GM21529 (cell line): ENCODE results near the gene AQP12A.
"Not testable (repeated sequence)": the region's sequence is repeated elsewhere in the genome, so short reads cannot be mapped to it uniquely, and the experiment has no call there.

ENCODE experiments used
- ATAC-seq: cut with Tn5 transposase; IDR thresholded peaks from one replicate; pipeline ENCODE4 v1.9.1; 2021; ENCODE audit not compliant: unreplicated experiment

AQP12A gene

DNA sequence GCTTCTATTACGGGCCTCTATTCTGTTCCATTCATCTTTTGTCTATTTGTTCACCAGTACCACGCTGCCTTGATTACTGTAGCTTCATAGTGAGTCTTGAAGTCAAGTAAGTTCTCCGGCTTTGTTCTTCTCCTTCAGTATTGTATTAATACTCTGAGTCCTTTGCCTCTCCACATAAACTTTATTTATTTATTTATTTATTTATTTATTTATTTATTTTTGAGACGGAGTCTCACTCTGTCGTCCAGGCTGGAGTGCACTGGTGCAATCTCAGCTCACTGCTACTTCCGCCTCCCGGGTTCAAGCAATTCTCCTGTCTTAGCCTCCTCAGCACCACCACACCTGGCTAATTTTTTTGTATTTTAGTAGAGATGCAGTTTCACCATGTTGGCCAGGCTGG is 31.8 kb upstream of the AQP12A start:
- ATAC-seq = not testable (repeated sequence)

DNA sequence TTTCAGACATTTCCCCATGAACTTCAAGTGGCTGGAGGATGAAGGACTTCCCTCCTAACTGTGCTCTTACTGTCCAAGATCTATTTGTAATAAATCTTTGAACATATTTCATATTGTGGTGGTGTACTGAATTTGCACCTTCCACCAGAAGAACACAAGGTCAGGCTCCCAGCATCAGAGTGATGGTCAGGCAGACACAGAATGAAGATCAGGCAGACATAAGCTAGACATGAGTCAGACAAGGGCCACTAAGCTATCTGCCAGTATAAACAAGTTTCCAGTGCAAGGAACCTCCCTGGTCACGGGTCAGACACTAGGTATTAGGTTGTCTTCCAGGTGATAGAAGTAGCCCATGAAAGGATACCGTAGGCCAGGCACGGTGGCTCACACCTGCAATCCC is 29.0 kb upstream of the AQP12A start:
- ATAC-seq = no peak

- no peak for ATAC-seq
Observed at GRCh38 chr2:240663546-240664190, 28.0 kb upstream of the AQP12A start.

GRCh38 chr2:240664622-240665021 is 27.0 kb upstream of the AQP12A start:
- no peak for ATAC-seq

GRCh38 chr2:240670402-240670801 is 21.3 kb upstream of the AQP12A start:
- no peak for ATAC-seq

DNA sequence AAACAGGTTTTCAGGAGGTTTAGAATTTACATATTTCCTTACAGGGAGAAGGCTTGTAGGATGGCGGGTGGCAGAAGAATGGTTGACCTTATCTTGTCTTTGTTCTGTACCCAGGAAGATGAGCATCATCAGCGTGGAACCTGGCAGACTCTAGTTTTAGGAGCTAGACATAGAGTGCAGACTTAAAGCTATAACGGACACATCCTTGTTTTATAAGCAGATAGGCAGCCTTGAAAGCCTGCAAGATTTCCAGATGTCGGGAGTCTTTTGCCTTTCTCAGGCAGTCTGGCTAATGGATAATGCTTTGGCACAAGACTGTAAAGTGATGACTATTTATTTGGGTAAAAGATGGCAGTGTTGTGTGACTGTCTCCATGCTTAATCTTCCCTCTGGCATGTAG is 20.7 kb upstream of the AQP12A start:
- ATAC-seq = no peak

GRCh38 chr2:240672076-240672700 is 19.5 kb upstream of the AQP12A start:
- ATAC-seq = no peak

- no peak for ATAC-seq
Observed at GRCh38 chr2:240672701-240673190, 18.9 kb upstream of the AQP12A start.

DNA sequence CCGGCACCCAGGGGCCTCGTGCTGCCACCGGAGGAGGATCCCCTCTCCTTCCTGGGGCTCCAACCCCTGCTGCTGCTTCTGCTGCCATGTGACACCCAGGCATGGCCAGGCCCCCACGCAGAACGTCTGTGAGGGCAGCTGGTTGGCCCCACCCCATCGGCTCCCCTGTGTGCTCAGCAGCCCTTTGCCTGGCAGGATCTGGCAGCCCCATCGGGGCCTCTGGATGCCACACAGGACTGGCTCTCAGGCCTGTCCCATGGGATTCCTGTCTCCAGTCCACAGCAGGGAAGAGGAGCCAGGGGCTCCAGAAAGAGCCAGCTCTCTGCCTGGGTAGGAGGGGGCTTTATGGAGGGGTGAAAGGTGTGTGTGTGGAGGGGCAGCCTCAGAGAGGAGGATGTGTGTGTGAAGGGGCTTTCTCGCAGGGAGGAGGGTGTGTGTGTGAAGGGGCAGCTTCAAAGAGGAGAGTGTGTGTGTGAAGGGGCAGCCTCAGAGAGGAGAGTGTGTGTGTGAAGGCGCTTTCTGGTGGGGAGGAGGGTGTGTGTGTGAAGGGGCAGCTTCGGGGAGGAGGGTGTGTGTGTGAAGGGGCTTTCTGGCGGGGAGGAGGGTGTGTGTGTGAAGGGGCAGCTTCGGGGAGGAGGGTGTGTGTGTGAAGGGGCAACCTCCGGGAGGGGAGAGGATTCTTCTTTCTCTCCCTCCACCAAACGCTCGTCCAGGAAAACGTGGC is 17.0 kb upstream of the AQP12A start:
- ATAC-seq = not testable (repeated sequence)

- ATAC-seq = not testable (repeated sequence)
Observed at GRCh38 chr2:240675345-240675744, 16.3 kb upstream of the AQP12A start.

GRCh38 chr2:240678043-240678442 is 13.6 kb upstream of the AQP12A start:
- ATAC-seq = not testable (repeated sequence)

DNA sequence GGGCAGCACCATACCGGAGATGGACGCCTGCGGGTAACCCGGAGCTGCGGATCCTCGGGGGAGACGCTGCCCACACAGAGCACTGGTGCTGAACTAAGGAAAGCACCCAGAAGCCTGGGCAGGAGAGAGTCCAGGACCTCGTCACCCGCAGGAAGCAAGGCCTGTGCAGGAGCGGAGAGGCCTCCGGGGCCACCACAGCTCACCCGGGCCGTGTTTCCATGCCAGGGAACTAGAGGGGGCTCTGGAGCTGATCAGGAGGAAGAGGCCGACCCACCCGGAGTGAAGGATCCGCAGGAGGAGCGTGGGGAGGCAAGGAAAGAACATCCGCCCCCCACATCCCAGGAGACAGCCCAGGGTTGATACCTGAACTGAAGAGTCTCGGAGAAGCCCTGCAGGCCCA is 12.8 kb upstream of the AQP12A start:
- not testable (repeated sequence) for ATAC-seq

DNA sequence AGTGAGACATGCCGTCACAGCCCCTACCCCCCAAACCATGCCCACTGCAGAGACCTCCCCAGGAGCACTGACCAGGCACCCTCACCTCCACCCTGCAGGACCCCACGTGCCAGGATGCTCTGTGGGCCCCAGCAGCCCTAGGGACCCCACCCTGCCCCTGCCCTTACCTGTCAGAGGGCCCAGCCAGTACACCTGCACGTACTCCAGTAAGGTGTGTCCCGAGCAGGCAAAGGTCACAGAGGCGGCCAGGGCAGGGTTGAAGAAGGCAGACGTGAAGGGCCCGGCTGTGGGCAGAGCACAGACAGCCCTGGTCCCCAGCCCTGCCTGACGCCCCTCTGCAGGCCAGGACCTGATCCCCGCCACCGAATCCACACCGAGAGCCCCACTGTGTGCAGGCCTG is 11.5 kb upstream of the AQP12A start:
- not testable (repeated sequence) for ATAC-seq

DNA sequence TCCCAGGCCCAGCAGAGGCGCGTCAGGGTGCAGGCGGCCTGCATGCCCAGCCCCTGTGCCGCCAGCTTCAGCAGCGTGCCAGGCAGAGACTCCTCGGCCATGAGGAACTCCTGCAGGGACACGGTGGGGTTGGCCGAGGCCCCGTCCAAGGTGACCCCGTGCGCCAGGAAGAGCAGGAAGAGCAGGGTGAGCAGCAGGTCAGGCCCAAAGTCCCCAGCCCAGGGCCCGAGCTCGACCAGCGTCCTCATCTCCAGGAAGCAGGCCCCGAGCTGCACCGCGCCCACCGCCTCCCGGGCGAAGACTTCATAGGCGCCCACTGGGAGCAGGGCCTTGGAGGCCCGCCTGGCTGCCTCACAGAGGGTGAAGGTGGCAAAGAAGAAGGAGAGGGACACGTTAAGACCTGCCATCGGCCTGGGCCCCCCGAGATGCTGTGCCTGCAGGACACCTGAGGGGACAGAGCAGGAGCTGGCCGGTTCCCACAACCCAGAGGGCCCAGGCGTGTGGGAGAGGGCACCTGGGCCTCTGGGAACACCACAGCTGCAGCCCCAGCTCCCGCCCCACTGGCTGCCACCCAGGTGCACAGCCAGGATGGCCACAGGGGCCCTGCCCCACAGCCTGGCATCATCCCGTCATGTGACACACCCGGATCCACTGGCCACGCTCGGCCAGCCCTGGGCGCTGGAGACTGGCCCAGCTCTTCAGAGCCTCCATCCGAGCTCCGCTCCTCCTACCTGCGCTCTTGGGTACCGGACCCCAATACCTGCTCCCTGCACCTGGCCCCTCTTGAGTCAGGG is 9.0 kb upstream of the AQP12A start, which contains the start of gene AQP12B:
Gene AQP12B (minus strand): TSS at position 455 of the 794 bp plus-strand sequence. CDS start 48 bp downstream, at position 407.
- ATAC-seq = not testable (repeated sequence)

GRCh38 chr2:240683329-240683979 is 8.2 kb upstream of the AQP12A start:
- not testable (repeated sequence) for ATAC-seq

DNA sequence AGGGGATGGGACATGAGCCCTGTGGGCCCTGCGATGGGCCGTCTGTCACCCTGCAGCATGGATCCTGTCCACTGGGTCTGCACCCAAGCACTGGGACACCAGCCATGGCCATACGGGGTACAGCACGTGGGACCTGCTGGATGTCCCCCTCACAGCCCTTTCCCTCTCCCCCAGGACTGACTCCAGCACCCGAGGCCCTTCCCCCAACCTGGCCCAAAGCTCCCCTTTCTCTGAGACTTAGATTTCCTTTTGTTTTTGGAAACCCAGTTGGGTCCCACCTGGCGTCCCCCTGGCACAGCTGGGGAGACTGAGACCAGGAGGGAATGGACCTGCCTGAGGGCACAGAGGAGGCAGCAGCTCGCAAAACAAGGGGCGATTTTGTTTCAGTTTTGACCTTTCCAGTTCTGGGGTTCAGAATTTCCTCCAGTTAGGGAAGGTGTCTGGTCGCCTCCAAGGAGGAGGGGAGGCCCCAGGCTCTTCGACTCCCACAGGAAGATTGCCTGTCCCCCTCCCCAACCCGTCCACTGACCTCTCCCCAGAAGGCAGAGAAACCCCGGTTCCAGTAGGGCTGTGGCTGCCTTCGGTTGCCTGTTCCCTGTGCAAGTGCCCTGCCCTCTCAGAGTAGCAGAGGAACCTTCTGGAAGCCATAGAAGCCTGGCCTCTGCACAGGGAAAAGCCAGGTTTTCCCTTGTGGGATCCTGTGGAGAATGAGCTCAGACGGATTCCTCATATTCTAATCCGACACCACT is 7.5 kb upstream of the AQP12A start:
- not testable (repeated sequence) for ATAC-seq

- ATAC-seq = no peak
Observed at GRCh38 chr2:240685771-240686371, 5.8 kb upstream of the AQP12A start.

GRCh38 chr2:240686460-240686859 is 5.2 kb upstream of the AQP12A start:
- no peak for ATAC-seq

DNA sequence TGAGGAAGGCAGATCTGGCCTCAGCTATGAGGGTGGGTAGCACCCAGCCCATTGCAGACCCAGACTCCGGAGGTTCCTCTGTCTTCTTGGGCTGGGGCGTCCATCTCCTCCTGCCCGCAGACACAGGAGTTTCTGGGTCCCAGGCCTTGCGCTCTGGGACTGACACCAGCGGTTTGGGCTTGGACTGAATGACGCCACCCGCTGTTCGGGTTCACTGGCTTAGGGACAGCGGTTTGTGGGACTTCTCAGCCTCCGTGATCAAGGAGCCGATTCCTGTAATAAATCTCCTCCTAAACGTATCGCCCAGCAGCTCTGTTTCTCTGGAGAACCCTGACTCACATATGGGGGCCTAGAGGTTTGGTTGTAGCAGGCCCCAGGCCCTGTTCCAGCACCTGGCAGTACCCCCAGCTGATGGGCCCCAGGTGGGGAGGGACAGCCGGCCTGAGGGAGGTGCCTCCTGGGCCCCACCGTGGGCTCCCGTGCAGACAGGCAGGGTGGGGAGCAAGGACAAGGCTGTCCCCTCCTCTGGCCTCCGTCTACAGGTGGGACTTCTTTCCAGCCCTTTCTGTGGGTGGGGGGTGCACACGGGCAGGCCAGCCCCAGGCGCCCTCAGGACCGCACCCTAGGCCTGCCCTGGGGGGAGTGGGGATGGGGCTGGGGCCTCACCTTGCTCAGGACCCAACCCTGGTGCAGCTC is 4.5 kb upstream of the AQP12A start:
- ATAC-seq = no peak
